ENCODE results near the gene ZNF630.
"Not testable (repeated sequence)": the region's sequence is repeated elsewhere in the genome, so short reads cannot be mapped to it uniquely, and the experiment has no call there.

GRCh38 chrX:48030641-48031173 lies 40.7 kb downstream of the ZNF630 start:
- TF ChIP-seq POLR2A (IDR thresholded peaks at IDR 0.05; ENCODE audit: low read depth, low read length); POLR2AphosphoS5 (IDR thresholded peaks at IDR 0.05; ENCODE audit: low read depth, low read length); TAF1 (IDR thresholded peaks at IDR 0.05; ENCODE audit: low read depth, low read length); PAX5 (IDR thresholded peaks at IDR 0.05; ENCODE audit: insufficient read depth, low read length, severe bottlenecking): not testable (repeated sequence)
